ENCODE data around the gene MCRIP1.

The MCRIP1 gene, protein sequence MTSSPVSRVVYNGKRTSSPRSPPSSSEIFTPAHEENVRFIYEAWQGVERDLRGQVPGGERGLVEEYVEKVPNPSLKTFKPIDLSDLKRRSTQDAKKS

DNA sequence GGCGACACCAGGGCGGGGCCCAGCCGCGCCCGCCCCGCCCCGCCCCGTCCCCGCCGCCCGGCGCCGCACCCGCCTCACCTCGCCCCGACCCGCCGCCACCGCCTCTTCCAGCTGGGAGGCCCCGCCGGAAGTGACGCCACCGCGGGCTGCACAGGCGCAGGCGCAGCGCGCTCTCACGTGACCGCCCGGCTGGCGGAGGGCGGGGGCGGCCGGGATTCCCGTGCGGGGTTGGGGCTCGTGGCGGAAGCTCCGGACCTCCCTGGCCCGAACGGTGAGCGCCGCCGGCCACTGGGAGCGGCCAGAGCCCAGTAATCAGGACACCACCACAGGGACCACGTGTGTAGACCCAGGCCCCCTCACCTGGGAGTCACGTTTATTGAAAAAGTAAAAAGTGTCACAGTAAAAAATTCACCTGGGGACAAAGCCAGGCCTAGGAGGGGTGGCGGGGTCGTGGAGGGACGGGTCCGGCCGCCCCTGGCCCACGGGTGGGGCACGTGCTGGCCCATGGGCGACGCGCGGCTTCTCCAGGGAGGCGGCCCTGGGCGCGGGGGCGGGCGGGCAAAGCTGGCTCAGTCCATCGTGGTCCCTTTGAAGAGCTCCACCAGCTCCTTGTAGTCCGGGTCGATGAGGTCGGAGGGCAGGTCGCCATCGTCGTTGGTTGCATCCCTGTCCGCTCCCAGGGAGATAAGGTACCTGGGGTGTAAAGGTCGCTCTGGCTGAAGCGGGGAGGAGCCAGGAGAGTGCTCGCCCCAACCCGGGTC lies at the start of gene MCRIP1:
Gene MCRIP1 (minus strand): TSS at position 132 of the 761 bp plus-strand sequence. CDS start 8,785 bp downstream, outside the sequence.
- H3K27ac ChIP-seq (ENCODE audit: low read depth, low read length), result peak within 1 kb of the TSS; percentile 92
- H3K27me3 ChIP-seq (ENCODE audit: control insufficient read depth in 1 of 2, insufficient read depth in 2 of 2, low read length in 2 of 2), result no peaks in the 10 kb centered on the region
- H3K36me3 ChIP-seq (ENCODE audit: insufficient read depth, low read length), result no peaks in the 10 kb centered on the region
- peak within 1 kb of the TSS; percentile 91 for H3K9ac ChIP-seq (ENCODE audit: low read length)
- H3K4me3 ChIP-seq (ENCODE audit: low read depth in 1 of 2, low read length in 2 of 2), result peak within 1 kb of the TSS; percentile 81 to 87
- H3K4me1 ChIP-seq (ENCODE audit: insufficient read depth, low read length), result peaks cover 19% of the 10 kb centered on the region
- H3K9me3 ChIP-seq (ENCODE audit: low read length), result no peaks in the 10 kb centered on the region

DNA sequence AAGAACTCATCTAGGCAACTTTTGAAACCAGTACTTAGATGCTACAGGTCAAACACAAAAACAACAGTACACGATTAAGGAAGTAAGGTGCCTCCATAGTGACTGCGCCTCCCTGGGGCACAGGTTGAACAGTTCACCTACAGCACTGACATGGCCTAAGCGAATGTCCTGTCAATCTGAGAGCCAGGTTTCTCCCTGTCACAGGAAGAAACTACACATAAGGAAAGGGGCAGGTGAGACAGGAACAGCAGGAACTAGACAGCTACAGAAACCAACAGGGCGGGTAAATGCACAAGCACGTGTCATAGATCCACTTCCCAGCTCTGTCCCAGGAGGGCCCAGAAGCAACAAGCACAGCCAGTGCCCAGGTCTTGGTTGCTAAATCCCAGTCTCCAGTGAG lies 46.0 kb upstream of the MCRIP1 start:
- H3K36me3 ChIP-seq (ENCODE audit: insufficient read depth, low read length), result peaks cover 19% of the 10 kb centered on the region
- no peaks in the 10 kb centered on the region for H3K9me3 ChIP-seq (ENCODE audit: low read length)
- no peak overlapping the region for H3K4me3 ChIP-seq (ENCODE audit: low read depth in 1 of 2, low read length in 2 of 2)
- H3K4me1 ChIP-seq (ENCODE audit: insufficient read depth, low read length), result no peaks in the 10 kb centered on the region
- no peaks in the 10 kb centered on the region for H3K27me3 ChIP-seq (ENCODE audit: control insufficient read depth in 1 of 2, insufficient read depth in 2 of 2, low read length in 2 of 2)
- H3K9ac ChIP-seq (ENCODE audit: low read length), result no peak overlapping the region
- no peak overlapping the region for H3K27ac ChIP-seq (ENCODE audit: low read depth, low read length)

DNA sequence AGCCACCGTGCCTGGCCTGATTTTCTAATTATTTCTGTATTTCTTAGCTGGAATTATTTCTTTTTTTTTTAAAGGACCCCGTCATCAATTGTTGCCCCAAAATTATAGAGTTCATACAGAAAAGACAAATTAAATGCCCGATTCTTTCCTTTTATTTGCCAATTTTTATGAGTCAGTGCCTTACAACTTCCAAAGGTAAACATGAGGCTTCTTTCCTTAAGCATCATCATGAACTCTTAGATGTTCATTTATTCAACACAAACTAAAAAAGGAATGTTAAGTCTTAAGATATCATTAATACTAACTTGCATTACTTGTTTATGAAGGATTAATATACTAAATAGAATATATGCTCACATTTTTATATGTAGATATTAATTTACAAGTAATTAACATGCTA lies 45.2 kb upstream of the MCRIP1 start:
- Histone ChIP-seq H3K4me3 (ENCODE audit: low read depth in 1 of 2, low read length in 2 of 2) (no peak overlapping the region), H3K9ac (ENCODE audit: low read length) (no peak overlapping the region), H3K27me3 (ENCODE audit: control insufficient read depth in 1 of 2, insufficient read depth in 2 of 2, low read length in 2 of 2) (no peaks in the 10 kb centered on the region), H3K27ac (ENCODE audit: low read depth, low read length) (no peak overlapping the region), H3K36me3 (ENCODE audit: insufficient read depth, low read length) (peaks cover 19% of the 10 kb centered on the region), H3K9me3 (ENCODE audit: low read length) (no peaks in the 10 kb centered on the region), H3K4me1 (ENCODE audit: insufficient read depth, low read length) (no peaks in the 10 kb centered on the region)

DNA sequence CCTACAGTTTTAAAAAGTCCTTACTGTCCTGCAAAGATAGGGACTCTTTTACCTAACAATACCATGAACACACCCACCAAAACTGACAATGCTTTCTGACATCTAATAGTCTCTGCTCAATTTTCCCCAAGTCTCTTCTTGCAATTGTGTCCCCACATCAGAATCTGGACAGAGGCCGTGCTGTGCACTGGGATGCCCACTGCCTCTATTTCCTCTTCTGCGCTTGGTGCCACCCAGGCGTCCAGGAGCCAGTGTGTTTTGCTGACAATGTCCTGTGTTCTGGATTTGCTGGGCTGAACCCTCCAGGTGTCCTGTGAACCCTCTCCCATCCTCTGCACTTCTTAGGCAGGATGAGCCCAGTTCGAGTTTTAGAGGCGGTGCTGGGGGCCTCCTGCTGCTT lies 44.5 kb upstream of the MCRIP1 start:
- Histone ChIP-seq H3K4me1 (ENCODE audit: insufficient read depth, low read length) (peaks cover 5% of the 10 kb centered on the region), H3K27ac (ENCODE audit: low read depth, low read length) (no peak overlapping the region), H3K9ac (ENCODE audit: low read length) (no peak overlapping the region), H3K4me3 (ENCODE audit: low read depth in 1 of 2, low read length in 2 of 2) (no peak overlapping the region), H3K36me3 (ENCODE audit: insufficient read depth, low read length) (peaks cover 19% of the 10 kb centered on the region), H3K27me3 (ENCODE audit: control insufficient read depth in 1 of 2, insufficient read depth in 2 of 2, low read length in 2 of 2) (no peaks in the 10 kb centered on the region), H3K9me3 (ENCODE audit: low read length) (no peaks in the 10 kb centered on the region)

DNA sequence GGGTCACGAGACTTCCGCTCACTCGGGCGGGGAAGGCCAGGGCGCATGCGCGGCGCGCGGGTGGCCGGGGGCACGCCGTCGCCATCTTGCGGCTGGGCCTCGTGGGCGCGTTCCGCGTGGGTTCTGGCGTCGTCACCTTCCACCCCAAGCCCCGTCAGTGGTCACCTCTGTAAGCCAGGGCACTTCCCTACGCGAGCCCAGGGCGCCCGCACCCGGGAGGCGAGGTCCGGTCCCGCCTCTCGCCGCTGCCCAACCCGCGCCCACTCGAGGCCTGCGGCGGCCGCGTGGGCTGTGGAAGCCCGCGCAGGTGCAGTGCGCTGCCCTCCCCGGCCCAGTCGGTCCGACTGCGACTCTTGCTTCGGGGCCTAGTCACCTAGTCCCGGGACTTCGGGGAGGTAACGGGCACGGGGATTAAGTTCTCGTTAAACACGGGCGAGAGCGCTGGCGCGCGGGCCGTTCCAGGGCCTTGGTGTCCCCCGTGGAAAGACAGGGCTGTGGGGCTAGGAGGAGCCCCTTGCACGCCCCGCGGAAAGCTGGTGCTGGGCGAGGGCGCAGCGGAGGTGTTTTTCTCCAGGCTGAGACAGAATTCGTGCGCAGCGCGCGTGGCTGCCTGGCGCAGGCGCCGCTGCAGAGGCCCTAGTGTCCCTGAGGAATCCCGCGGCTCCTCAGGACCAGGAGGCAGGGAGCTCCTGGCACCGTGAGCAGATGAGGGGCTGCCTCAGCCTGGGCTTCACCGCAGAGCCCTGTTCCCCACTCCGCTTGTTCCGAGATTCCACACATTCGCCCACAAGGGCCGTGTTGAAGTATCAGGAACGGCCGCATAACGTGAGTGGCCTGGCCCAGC lies 38.5 kb upstream of the MCRIP1 start:
- peaks cover 30% of the 10 kb centered on the region for H3K4me1 ChIP-seq (ENCODE audit: insufficient read depth, low read length)
- peaks cover 14% of the 10 kb centered on the region for H3K36me3 ChIP-seq (ENCODE audit: insufficient read depth, low read length)
- no peaks in the 10 kb centered on the region for H3K27me3 ChIP-seq (ENCODE audit: control insufficient read depth in 1 of 2, insufficient read depth in 2 of 2, low read length in 2 of 2)
- H3K27ac ChIP-seq (ENCODE audit: low read depth, low read length), result peak overlapping the region; percentile 100
- peak overlapping the region; percentile 68 for H3K9ac ChIP-seq (ENCODE audit: low read length)
- peak overlapping the region; percentile 91 for H3K4me3 ChIP-seq (ENCODE audit: low read depth in 1 of 2, low read length in 2 of 2)
- H3K9me3 ChIP-seq (ENCODE audit: low read length), result no peaks in the 10 kb centered on the region

DNA sequence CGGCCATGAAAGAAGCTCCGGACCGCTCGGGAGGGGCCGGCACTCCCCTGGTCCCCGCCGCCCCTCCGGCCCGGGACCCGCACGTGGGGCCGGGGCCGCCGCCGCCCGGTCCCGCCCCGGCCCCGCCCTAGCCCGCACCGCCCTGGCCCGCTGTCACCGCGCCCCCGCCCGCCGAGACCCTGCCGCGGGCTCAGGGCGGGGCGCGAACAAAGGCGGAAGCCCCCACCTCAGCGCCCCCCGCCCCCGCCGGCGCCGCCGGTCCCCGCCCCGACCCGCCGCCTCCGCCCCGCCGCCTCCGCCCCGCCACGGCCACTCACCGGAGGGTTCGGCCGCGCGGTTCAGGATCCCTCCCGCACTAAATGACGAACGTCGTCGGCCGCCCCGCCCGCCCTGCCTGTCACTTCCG lies 37.9 kb upstream of the MCRIP1 start, which contains the start of gene ARHGDIA:
Gene ARHGDIA (minus strand): TSS at position 357 of the 406 bp plus-strand sequence. CDS start 1,407 bp downstream, outside the sequence.
- Histone ChIP-seq H3K4me1 (ENCODE audit: insufficient read depth, low read length) (peaks cover 30% of the 10 kb centered on the region), H3K27me3 (ENCODE audit: control insufficient read depth in 1 of 2, insufficient read depth in 2 of 2, low read length in 2 of 2) (no peaks in the 10 kb centered on the region), H3K36me3 (ENCODE audit: insufficient read depth, low read length) (peaks cover 14% of the 10 kb centered on the region), H3K9me3 (ENCODE audit: low read length) (no peaks in the 10 kb centered on the region), H3K4me3 (ENCODE audit: low read depth in 1 of 2, low read length in 2 of 2) (peak within 1 kb of the TSS; percentile 91), H3K9ac (ENCODE audit: low read length) (peak within 1 kb of the TSS; percentile 94), H3K27ac (ENCODE audit: low read depth, low read length) (peak within 1 kb of the TSS; percentile 100)

DNA sequence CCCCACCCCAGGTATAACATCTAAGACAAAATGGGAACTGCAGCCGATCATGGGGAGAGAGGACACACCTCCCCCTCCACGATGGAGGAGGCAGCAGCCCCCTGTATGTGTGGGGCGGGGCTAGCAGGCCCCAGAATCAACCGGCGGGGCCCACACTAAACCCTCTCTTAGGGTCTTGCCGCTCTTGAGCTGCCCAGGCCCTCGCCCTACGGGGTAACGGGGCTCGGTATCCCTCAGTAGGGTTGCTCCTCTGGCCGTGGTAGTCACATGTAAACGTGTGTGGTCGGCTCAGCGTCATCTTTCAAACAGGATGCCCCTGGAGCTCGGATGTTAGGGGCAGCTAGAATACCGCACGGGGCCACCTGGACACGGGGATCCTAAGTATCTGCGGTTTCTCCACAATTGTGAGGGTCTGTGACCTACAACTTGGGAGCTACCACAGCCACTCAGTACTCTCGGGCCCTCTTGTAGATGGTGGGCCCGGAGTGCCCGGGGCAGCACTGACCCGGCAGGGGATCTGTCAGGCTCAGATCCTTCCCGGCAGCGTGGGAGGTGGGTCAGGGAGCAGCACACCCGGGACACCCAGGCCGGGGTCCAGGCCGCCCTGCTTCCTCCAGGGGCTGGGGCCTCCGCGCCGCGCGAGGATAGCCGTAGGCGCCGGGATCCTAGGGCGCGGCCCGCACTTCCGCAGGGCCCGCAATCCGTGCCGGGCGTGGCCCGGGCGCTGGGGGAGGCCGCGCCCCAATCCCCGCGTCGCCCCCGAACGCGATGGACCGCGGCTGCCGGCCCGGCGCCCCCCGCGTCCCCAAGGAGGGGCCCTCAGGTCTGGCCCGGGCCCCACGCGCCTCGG lies 37.3 kb upstream of the MCRIP1 start:
- Histone ChIP-seq H3K4me3 (ENCODE audit: low read depth in 1 of 2, low read length in 2 of 2) (peak overlapping the region; percentile 34 to 91), H3K27ac (ENCODE audit: low read depth, low read length) (peak overlapping the region; percentile 70), H3K9me3 (ENCODE audit: low read length) (no peaks in the 10 kb centered on the region), H3K4me1 (ENCODE audit: insufficient read depth, low read length) (peaks cover 30% of the 10 kb centered on the region), H3K27me3 (ENCODE audit: control insufficient read depth in 1 of 2, insufficient read depth in 2 of 2, low read length in 2 of 2) (no peaks in the 10 kb centered on the region), H3K9ac (ENCODE audit: low read length) (peak overlapping the region; percentile 94), H3K36me3 (ENCODE audit: insufficient read depth, low read length) (peaks cover 14% of the 10 kb centered on the region)

DNA sequence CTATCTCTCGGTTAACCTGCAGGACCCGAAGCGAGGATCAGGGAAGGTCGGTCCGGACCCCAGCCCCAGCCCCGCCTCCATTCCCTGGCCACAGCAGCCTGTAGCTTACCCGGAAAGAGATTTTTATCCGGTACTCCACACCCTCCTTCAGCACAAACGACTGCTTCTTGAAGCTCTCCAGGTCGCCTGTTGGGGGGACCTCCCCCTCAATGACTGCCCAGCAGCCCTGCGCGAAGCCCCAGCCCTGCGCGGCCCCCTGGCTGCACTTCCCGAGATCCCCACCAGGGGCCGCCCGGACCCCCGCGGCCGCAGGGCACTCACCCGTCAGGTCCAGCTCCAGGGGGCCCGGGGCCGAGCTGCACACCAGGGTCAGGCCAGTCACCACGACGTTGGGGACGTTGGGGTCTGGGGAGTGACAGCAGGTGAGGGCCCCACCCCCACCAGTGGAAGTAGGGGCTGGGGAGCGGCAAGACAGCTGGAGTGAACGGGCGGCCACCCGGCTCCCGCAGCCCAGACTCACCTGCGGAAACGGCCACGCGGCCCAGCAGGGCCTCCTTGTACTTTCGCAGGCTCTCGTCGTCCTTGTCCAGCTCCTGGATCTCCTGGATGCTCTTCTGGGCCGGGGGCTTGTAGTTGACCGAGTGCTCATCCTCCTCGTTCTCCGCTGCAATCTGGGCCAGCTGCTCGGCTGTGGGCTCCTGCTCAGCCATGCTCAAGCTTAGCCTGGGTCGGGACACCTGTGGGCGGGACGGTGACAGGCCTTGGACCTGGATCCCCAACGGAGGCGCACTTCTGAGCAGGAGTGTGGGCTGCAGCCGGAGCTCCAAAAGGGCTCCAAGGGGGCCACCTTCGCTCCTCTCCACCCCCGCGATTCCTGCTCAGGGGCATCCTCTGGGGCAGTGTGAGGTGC lies 36.4 kb upstream of the MCRIP1 start:
- Histone ChIP-seq H3K9ac (ENCODE audit: low read length) (peak overlapping the region; percentile 94), H3K27me3 (ENCODE audit: control insufficient read depth in 1 of 2, insufficient read depth in 2 of 2, low read length in 2 of 2) (no peaks in the 10 kb centered on the region), H3K36me3 (ENCODE audit: insufficient read depth, low read length) (peaks cover 14% of the 10 kb centered on the region), H3K27ac (ENCODE audit: low read depth, low read length) (peak overlapping the region; percentile 70), H3K9me3 (ENCODE audit: low read length) (no peaks in the 10 kb centered on the region), H3K4me3 (ENCODE audit: low read depth in 1 of 2, low read length in 2 of 2) (peak overlapping the region; percentile 34 to 91), H3K4me1 (ENCODE audit: insufficient read depth, low read length) (peaks cover 30% of the 10 kb centered on the region)

DNA sequence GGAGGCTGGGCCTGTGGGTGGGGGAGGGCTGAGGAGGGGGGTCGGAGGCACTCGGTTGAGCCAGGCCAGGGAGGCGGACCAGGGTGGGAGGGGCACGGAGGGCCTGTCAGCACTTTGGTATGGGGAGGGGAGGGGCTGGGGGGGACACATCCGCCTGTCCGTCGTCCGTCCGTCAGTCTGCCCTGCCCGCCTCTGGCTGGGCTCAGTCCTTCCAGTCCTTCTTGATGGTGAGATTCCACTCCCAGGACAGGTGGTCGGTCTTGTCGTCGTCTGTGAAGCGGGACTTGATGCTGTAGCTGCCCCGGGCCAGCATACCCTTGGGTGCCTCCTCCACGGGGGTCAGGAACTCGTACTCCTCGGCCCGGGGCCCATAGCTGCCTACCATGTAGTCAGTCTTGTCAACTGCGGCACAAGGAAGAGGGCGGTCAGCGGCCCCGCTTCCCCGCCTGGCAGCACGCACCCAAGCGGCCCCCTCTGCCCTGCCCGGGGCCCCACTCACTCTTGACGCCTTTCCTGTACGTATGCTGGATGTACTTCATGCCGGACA lies 35.7 kb upstream of the MCRIP1 start:
- Histone ChIP-seq H3K9me3 (ENCODE audit: low read length) (no peaks in the 10 kb centered on the region), H3K27me3 (ENCODE audit: control insufficient read depth in 1 of 2, insufficient read depth in 2 of 2, low read length in 2 of 2) (no peaks in the 10 kb centered on the region), H3K4me3 (ENCODE audit: low read depth in 1 of 2, low read length in 2 of 2) (no peak overlapping the region), H3K9ac (ENCODE audit: low read length) (no peak overlapping the region), H3K36me3 (ENCODE audit: insufficient read depth, low read length) (peaks cover 14% of the 10 kb centered on the region), H3K4me1 (ENCODE audit: insufficient read depth, low read length) (peaks cover 30% of the 10 kb centered on the region), H3K27ac (ENCODE audit: low read depth, low read length) (peak overlapping the region; percentile 70)
